Measurements from ENCODE around the gene RHOG. TPM values are rescaled to one million over a fixed set of nuclear protein-coding genes. Genes with fewer than 3 reads are reported as not detected.
"Not testable (repeated sequence)": the region's sequence is repeated elsewhere in the genome, so short reads cannot be mapped to it uniquely, and the experiment has no call there.

RHOG gene
- polyA plus RNA-seq, 4 donors, result 24.7 to 31.3 (median 25.5) TPM

GRCh38 chr11:3814832-3815231 is 25.9 kb downstream of the RHOG start:
- not testable (repeated sequence) for DNase-seq (ENCODE audit: low read depth in 4 of 4, low spot score in 3 of 4)

DNA sequence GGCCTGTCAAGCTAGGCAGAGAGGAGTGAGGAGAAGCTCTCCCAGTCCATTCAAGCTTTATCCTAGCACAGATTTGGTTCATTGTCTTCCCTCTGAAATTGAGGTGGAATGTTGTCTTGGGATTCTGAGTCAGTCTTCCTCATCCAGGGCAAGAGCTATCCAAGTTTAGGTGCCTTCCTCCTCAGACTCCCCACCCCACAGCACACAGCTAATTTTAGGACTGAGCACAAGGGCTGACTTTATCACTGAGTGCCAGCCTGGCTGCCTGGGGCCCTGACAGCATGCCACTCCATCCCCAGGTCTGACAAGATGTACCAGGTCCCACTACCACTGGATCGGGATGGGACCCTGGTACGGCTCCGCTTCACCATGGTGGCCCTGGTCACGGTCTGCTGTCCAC is 29.8 kb downstream of the RHOG start:
- DNase-seq (ENCODE audit: low read depth in 4 of 4, low spot score in 3 of 4), result no peak

GRCh38 chr11:3810446-3810845 is 30.3 kb downstream of the RHOG start:
- no peak for DNase-seq (ENCODE audit: low read depth in 4 of 4, low spot score in 3 of 4)

DNA sequence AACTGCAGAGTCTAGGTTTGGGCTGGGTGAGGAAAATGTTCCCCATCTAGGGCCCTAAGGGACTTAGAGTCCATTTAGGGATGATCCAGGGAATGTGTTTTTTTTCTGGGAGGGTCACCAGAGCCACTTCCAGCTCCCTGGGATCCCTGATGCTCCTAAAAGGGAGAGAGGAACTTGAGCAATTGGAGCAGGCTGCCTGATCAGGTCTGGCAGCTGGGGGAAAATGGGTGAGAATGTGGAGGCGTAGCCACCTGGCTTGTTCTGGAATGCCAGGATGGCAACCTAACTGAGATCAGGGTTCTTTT is 31.2 kb downstream of the RHOG start:
- DNase-seq (ENCODE audit: low read depth in 4 of 4, low spot score in 3 of 4), result no peak

- peak in 1 of 4 donors; percentile 24 for DNase-seq (ENCODE audit: low read depth in 4 of 4, low spot score in 3 of 4)
These were observed 31.7 kb downstream of the RHOG start for GRCh38 chr11:3808861-3809623.

DNA sequence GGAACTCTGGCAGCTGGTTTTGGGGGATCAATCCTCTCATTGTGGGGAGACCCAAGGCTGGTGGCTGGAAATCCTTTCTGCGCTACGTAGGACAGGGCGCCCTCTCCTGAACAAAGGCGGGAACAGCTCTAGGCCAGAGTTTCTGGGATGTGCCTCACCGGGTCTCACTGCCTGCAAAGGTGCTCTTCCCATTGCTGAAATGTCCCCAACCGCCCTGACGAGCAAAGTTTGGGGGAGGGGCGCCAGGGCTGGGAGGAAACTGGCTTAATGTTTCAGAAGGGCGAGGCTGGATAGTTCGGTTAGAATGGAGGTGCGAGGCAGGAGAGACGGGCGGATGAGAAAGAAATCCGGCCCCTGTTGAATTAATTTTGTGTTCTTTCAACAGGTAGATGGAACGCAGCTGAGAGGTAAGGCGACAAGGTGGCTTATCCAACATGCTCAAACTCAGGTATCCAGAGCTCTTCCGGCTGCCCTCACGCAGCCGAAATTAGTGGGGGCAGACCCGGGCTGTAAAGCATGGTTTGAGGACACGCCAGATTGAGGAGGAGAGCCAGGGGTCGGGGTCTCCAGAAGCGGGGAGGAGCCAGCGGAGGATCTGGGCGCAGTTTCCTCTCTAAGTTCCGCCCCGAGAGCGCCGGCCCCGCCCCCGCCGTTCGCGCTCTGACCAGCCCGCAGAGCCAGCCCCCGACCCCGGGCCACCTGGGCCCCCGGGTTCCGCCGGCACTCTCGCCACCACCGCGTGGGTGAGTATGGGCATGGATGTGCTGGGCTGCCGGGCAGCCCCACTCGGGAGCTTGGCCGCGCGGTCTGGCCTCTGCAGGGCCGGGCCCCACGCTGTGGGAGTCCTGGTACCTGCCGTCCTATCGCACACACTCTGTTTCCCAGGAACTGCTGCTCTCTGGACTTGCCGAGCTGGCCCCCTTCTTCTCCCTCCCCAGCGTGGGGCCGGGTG is 32.6 kb downstream of the RHOG start, which contains the start of gene PGAP2:
Gene PGAP2, plus strand, starts transcription at position 652 of the 952 bp plus-strand sequence. CDS start 2,700 bp downstream, outside the sequence.
- DNase-seq (ENCODE audit: low read depth in 4 of 4, low spot score in 3 of 4), result peak in 2 of 4 donors; percentile 51 to 55

GRCh38 chr11:3803726-3804495 is 36.8 kb downstream of the RHOG start:
- no peak for DNase-seq (ENCODE audit: low read depth in 4 of 4, low spot score in 3 of 4)

GRCh38 chr11:3802011-3802790 is 38.6 kb downstream of the RHOG start:
- DNase-seq (ENCODE audit: low read depth in 4 of 4, low spot score in 3 of 4), result no peak

DNA sequence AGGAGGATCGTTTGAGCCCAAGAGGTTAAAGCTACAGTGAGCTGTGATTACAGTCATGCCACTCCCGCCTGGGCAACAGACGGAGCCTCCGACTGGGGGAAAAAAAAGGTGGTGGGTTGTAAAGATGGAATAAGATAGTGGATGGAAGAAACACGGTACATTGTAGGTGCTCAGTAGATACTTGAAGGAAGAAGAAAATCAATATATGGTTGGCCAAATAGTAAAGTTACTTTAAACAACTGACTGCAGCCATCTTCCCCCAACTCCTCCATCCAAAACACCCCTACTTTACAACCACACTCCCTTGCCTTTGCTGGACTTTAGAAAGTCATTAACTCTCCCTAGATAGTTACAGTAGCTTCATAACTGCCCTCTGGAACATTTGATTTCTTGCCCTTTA is 40.9 kb downstream of the RHOG start:
- DNase-seq (ENCODE audit: low read depth in 4 of 4, low spot score in 3 of 4), result no peak

DNA sequence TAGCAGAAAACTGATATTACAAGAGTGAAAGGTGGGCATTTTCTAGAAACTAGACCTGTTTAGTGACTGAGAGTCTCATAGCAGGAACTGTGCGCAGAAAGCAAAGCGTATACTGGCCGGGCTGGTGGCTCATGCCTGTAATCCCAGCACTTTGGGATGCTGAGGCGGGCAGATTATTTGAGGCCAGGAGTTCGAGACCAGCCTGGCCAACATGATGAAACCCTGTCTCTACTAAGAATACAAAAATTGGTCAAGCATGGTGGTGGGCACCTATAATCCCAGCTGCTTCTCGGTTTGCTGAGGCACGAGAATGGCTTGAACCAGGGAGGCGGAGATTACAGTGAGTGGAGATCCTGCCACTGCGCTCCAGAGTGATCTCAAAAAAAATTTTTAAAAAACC is 41.6 kb downstream of the RHOG start:
- DNase-seq (ENCODE audit: low read depth in 4 of 4, low spot score in 3 of 4), result no peak

GRCh38 chr11:3797329-3798090 is 43.2 kb downstream of the RHOG start, which contains the start of gene NUP98:
TSS of gene NUP98 (minus strand) at chr11:3797554. CDS start at chr11:3782117, 15,437 bp downstream.
- DNase-seq (ENCODE audit: low read depth in 4 of 4, low spot score in 3 of 4), result peak; percentile 99

- peak in 1 of 4 donors; percentile 26 for DNase-seq (ENCODE audit: low read depth in 4 of 4, low spot score in 3 of 4)
These were observed 43.9 kb downstream of the RHOG start for GRCh38 chr11:3796801-3797328.

DNA sequence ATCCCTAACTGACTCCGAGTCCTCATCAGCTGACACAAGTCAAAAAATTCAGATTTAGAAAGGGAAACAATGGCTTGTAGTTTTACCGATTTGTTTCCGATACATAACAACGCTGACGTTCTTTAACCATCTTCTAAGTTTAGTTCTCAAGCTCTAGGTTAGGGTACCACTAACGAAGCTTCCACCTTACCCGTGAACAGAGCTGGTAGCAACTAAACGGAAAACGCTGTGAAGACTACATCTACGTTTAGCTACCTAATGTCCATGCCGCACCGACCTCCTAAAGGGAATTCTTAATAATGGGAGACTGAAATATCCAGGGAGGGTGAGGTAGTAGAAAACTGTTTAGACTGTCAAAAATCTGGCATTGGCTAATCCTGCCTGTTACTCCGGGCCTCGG is 44.4 kb downstream of the RHOG start:
- DNase-seq (ENCODE audit: low read depth in 4 of 4, low spot score in 3 of 4), result no peak

DNA sequence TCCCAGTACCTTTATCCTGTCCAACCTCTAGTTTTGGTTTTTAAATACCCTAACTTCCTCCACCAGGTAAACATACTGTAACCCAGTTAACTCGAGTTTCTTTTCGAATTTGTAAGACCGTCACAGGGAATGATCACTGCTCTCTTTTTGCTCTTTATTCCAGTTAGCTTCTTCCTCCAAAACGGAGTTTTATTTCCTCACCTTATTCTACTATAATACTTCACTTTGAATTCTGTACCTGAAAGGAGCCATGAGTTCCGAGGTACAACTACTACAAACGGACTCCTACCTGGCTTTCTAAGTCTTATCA is 44.8 kb downstream of the RHOG start:
- DNase-seq (ENCODE audit: low read depth in 4 of 4, low spot score in 3 of 4), result no peak

DNA sequence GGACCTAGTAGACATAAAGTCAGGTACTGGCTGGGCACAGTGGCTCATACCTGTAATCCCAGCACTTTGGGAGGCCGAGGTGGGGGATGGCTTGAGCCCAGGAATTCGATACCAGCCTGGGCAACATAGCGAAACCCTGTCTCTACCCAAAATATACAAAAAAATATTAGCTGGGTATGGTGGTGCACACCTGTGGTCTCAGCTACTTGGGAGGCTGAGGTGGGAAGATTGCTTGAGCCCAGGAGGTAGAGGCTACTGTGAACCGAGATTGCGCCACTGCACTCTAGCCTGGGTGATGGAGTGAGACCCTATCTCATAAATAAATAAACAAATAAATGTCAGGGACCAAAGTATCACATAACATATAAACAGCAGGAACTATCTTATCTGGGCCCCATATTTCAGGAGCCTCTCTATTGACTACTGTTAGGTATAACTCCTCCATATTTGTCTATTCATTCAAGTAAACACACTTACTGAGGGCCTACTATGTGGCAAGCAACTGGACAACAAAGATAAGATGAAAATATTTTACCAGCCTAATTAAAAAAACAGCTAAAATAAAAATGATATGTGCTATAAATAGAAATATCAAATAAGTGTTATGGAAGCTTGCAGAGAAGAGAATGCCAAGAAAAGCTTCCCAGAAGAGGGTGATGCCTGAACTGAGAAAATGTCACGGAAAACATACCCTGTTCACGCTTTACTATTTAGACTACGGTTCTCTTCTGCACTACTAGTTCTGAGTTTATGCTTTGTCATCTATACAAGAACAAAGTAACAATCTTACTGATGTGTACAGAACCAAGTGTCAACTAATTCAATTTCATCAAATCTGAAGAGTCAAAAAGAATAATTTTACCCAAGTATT is 45.4 kb downstream of the RHOG start:
- no peak for DNase-seq (ENCODE audit: low read depth in 4 of 4, low spot score in 3 of 4)

DNA sequence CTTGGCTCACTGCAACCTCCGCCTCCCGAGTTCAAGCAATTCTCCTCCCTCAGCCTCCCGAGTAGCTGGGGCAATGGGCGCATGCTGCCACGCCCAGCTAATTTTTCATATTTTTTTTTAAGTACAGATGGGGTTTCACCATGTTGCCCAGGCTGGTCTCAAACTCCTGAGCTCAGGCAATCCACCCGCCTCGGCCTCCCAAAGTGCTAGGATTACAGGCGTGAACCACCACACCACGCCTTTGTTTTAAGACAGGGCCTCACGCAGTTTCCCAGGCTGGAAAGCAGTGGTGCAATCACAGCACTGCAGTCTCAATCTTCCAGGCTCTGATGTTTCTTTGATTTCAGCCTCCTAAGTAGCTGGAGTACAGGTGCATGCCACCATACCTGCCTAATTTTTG is 46.4 kb downstream of the RHOG start:
- DNase-seq (ENCODE audit: low read depth in 4 of 4, low spot score in 3 of 4), result not testable (repeated sequence)

GRCh38 chr11:3786781-3787428 is 53.9 kb downstream of the RHOG start:
- no peak for DNase-seq (ENCODE audit: low read depth in 4 of 4, low spot score in 3 of 4)

GRCh38 chr11:3783611-3784010 is 57.1 kb downstream of the RHOG start:
- DNase-seq (ENCODE audit: low read depth in 4 of 4, low spot score in 3 of 4), result no peak

Measured in right renal pelvis (tissue), 4 donors.